ENCODE measurements around the gene C10orf71.

The C10orf71 gene

GRCh38 chr10:49313501-49314070 is 14.6 kb downstream of the C10orf71 start:
- no peak for DNase-seq (ENCODE audit: low read depth)

DNA sequence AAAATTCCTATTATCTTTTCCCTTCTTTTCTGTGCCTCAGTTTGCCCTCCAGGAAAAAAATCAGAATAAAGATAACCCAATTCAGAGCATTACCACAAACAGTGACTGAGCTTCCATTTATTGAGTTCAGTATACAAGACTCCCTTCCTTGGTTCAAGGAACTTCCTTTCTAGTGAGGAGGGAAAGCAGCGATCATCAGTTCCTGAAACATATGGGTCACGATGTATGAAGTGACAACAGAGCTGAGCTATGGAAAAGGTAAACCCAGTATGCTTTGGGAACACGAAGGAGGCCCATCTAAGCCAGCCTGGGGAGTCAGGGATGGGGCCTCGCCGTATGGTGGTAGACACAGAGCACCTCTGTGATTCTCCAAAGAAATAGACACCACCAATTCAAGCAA is 15.8 kb downstream of the C10orf71 start:
- no peak for DNase-seq (ENCODE audit: low read depth)

DNA sequence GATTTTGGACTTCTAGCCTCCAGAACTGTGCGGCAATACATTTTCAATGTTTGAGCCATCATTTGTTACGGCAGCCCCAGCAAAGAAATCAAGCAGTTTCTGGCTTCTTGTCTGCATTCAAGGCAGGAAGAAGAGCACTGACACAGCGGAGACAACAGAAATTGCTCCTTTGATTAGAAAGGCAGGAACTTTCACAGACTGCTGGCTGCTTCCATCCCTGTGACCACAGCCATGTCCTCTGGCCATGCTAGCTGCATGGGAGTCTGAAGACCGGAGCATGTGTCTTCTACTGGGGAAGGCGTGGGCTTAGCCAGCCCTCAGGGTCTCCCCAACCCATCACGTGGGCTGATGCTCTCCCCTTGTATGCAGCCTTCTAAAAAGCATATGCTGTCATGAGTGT is 19.1 kb downstream of the C10orf71 start:
- no peak for DNase-seq (ENCODE audit: low read depth)

DNA sequence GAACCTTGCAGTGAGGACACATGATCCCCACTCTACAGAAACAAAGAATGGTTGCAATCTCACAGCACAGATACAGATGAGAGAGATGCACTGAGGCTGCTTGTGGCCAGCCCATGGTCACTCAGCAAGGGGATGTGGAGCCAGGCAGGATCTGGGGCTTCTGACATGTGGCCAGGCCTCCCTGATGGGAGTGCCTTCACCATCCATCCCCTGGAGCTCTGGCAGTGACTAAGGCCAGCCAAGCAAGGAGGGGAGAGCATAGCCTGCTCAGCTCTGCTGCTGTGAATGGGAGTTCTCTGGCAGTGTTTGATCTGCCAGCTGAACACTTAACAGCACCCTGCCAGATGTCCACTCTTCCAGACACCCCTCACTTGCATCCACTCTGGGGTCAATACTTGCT is 19.8 kb downstream of the C10orf71 start:
- DNase-seq (ENCODE audit: low read depth), result no peak

GRCh38 chr10:49319206-49319605 is 20.2 kb downstream of the C10orf71 start:
- no peak for DNase-seq (ENCODE audit: low read depth)

DNA sequence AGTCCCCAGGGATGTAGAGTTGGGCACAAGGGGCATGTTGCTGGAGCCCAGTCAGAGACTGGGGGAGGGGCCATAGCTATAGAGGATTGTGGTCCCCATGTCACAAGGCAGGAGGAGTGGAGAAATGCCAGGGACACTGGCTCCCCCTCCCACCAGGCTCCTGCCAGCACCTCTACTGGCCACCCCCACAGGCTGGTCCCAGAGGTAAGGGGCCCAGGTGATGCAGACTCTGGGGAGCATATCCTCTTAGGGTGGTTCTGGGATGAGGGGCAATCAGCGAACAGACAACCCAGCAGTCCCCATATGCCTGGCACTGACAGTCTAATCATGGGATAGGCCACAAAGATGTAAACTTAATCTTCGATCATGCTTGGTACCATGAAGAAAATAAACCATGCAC is 21.2 kb downstream of the C10orf71 start:
- DNase-seq (ENCODE audit: low read depth), result no peak

DNA sequence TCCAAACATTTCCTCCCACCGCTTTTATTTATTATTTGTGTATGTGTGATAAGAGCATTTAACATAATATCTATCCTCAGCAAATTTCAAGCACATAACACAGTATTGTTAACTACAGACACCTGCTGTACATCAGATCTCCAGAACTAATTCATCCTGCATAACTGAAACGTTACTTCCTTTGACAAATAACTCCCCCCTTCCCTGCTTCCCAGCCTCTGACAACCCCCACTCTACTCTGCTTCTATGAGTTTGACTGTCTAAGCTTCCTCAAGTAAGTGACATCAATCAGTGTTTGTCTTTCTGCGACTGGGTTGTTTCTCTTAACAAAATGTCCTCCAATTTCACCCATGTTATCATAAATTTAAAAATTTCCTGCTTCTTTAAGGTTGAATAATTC is 22.1 kb downstream of the C10orf71 start:
- no peak for DNase-seq (ENCODE audit: low read depth)

DNA sequence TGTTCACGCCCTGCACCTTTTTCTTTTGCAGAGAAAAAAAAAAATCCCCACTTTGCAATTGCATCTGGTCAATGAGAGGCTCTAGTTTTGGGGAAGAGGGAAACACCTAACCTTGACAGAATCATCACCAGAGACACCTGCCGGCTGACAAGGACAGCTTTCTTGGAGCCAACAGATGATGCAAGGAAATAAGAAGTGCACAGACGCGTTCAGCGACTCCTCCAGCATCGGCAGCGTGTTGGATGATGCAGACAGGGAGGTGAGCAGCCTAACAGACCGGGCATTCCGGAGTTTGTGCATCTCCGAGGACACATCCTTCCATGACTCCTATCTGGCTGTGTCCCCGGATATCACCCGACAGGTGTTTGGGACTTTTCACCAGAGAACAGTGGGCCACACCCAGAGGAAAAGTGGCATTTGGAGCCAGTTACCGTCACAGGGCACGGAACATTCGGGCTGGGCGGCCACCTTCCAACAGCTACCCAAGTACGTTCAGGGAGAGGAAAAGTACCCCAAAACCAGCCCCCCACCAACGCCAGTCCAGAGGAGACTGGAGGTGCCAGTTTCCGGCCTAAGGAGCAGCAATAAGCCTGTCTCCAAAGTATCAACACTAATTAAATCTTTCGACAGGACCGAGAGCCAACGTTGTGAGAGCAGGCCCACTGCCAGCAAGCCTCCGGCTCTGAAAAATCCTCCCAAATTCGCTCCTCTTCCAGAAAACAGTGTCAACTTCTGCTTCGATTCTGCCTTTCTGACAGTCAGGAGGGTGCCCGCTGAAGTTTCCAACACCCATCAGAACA is 23.6 kb downstream of the C10orf71 start:
- no peak for DNase-seq (ENCODE audit: low read depth)

- DNase-seq (ENCODE audit: low read depth), result no peak
These were observed 24.4 kb downstream of the C10orf71 start for GRCh38 chr10:49323171-49323895.

GRCh38 chr10:49323896-49324270 is 24.9 kb downstream of the C10orf71 start:
- no peak for DNase-seq (ENCODE audit: low read depth)

GRCh38 chr10:49324711-49325110 is 25.7 kb downstream of the C10orf71 start:
- DNase-seq (ENCODE audit: low read depth), result no peak

DNA sequence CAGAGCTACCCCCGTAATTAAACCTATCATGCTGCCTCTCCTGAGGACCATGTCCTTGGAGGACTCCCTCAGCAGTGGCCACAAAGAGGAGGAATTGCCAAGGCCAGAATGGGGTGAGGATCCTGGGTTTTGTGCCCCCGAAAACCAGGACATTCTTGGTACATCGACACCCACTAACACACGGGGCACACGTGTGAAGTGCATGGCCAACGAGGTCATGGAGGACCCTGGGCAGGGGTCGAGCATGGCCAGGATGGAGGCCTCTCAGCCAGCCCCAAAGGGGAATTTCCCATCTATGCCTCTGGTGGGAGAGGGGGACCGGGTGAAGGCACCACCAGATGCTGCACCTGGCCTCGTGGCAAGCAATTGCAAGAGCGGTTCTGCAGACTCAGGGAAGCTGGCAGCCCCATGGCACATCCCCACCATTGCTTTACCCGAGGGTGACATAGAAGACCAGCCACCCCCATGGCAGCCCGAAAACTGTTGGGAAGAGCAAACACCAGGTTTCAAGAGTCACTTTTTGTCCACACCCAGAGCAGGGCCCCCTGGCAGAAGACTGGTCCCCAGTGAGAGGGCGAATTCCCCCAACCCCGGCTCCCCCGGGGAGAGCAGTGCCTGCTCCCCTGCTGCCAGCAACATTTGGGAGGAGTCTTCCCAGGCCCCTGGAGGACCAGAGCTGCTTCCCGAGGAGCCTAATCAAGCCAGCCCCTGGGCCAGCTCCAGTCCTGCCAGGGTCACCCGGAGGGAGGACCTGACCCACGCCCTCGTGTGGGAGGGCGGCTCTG is 26.4 kb downstream of the C10orf71 start:
- no peak for DNase-seq (ENCODE audit: low read depth)

GRCh38 chr10:49325916-49326783 is 27.2 kb downstream of the C10orf71 start:
- no peak for DNase-seq (ENCODE audit: low read depth)

GRCh38 chr10:49327036-49327813 is 28.3 kb downstream of the C10orf71 start:
- DNase-seq (ENCODE audit: low read depth), result no peak

GRCh38 chr10:49328401-49329145 is 29.6 kb downstream of the C10orf71 start:
- no peak for DNase-seq (ENCODE audit: low read depth)

GRCh38 chr10:49329146-49329505 is 30.2 kb downstream of the C10orf71 start:
- no peak for DNase-seq (ENCODE audit: low read depth)

DNA sequence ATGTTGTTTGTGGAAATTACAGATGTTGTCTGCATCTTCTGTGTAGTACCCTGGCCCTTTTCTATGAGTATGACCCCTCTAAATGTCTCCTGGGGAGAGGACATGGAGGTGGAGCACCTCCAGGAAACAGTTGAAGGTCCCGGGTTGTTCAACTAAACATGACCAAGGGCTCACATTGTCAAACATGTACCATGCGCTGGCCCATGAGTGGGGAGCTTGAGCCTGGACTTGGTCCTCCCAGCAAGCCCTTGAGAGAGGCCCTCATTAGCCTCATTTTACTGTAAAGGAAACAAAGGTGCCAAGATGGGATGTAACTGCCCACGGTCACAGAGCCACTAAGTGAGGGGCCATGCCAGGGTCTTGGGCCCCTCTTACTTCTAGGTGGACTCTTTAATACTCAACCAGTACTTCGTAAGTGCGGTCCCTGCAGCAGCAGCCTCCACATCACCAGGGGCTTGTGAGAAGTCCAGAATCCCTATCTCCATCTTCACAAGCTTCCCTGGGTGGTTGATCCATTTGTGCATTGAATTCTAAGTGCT is 31.2 kb downstream of the C10orf71 start:
- no peak for DNase-seq (ENCODE audit: low read depth)

GRCh38 chr10:49331431-49331830 is 32.5 kb downstream of the C10orf71 start:
- DNase-seq (ENCODE audit: low read depth), result no peak

DNA sequence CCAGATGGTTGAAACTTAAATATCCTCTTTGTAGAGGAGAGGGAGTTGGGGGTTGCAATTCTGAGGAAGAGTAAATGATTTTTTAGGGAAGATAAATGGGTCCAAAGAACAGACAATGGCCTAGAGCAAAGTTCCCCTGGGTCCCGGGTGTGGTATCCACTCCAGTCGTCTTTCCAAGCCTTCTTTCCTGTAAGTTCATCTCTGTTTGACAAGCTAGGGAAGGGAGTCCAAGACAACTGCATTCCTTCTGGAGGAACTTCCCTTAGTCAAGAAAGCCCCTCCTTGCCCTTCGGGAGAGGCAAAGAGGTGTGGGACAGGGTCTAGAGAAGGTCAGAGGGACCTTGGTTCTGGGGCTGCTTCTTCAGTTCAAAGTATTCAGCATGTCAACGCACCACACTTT is 33.4 kb downstream of the C10orf71 start:
- DNase-seq (ENCODE audit: low read depth), result no peak

DNA sequence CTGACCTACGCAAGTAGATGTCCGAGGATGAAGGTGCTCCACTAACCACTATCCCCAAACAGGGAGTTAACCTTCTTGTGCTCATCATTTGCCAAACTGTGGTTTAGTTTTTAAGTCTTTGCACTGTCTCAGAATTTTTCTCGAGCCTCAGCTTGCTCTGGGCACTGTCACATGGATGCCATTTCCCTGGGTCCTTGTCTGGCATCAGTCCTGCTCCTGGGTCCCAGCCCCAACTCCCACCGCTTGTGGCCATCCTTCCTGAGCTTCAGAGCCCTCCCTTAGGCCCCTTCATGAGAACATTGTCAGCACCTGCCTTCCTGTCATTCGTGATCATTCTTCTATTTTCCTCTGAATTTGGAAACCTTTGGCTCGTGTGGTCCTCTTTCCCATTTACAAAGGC is 33.8 kb downstream of the C10orf71 start:
- DNase-seq (ENCODE audit: low read depth), result no peak
